SIG-M5 (cell line): ENCODE data around the gene THAP2.
"Not testable (repeated sequence)": the region's sequence is repeated elsewhere in the genome, so short reads cannot be mapped to it uniquely, and the experiment has no call there.

ENCODE experiments used
- DNase-seq: peaks from one replicate; lab custom pipeline; 2025; lab: John Stamatoyannopoulos, UW

THAP2 gene

GRCh38 chr12:71662849-71663560 lies 1.1 kb upstream of the THAP2 start:
- DNase-seq = peak; percentile 26

GRCh38 chr12:71664411-71665089 lies 449 bp downstream of the THAP2 start:
- DNase-seq = no peak

GRCh38 chr12:71665090-71665463 lies 976 bp downstream of the THAP2 start:
- no peak for DNase-seq

GRCh38 chr12:71666259-71666658 lies 2.2 kb downstream of the THAP2 start:
- DNase-seq = no peak

GRCh38 chr12:71671311-71671710 lies 7.2 kb downstream of the THAP2 start:
- DNase-seq = no peak

- no peak for DNase-seq
These were observed 7.7 kb downstream of the THAP2 start for GRCh38 chr12:71671816-71672215.

- DNase-seq = no peak
These were observed 18.4 kb downstream of the THAP2 start for GRCh38 chr12:71682466-71682865.

- DNase-seq = no peak
These were observed 19.5 kb downstream of the THAP2 start for GRCh38 chr12:71683633-71684032.

GRCh38 chr12:71684081-71684480 lies 20.0 kb downstream of the THAP2 start:
- no peak for DNase-seq

- no peak for DNase-seq
These were observed 21.3 kb downstream of the THAP2 start for GRCh38 chr12:71685312-71685906.

GRCh38 chr12:71685914-71686657 lies 22.0 kb downstream of the THAP2 start, which contains the start of gene TMEM19:
TMEM19 (plus strand) TSS chr12:71686082; CDS start chr12:71686681, 599 bp downstream.
- DNase-seq = peak; percentile 38

- no peak for DNase-seq
These were observed 22.5 kb downstream of the THAP2 start for GRCh38 chr12:71686658-71687025.

GRCh38 chr12:71687172-71687571 lies 23.1 kb downstream of the THAP2 start:
- not testable (repeated sequence) for DNase-seq

- DNase-seq = no peak
These were observed 25.0 kb downstream of the THAP2 start for GRCh38 chr12:71688961-71689570.

- DNase-seq = no peak
These were observed 27.5 kb downstream of the THAP2 start for GRCh38 chr12:71691504-71692129.

- no peak for DNase-seq
These were observed 29.0 kb downstream of the THAP2 start for GRCh38 chr12:71693126-71693525.

- DNase-seq = not testable (repeated sequence)
These were observed 29.6 kb downstream of the THAP2 start for GRCh38 chr12:71693651-71694050.

GRCh38 chr12:71694099-71694820 lies 30.2 kb downstream of the THAP2 start:
- no peak for DNase-seq

- DNase-seq = no peak
These were observed 31.7 kb downstream of the THAP2 start for GRCh38 chr12:71695782-71696181.

- DNase-seq = not testable (repeated sequence)
These were observed 38.1 kb downstream of the THAP2 start for GRCh38 chr12:71702181-71702580.

- DNase-seq = no peak
These were observed 38.5 kb downstream of the THAP2 start for GRCh38 chr12:71702590-71702989.
